Keratinocyte (primary cell): ENCODE results near the gene CACNG4. TPM values are rescaled to one million over a fixed set of nuclear protein-coding genes. Genes with fewer than 3 reads are reported as not detected.

Source experiments
- DNase-seq: peaks from one replicate; pipeline ENCODE4 v3.0.0-alpha.2; 2011; ENCODE audit warnings: low read depth, missing footprints, low spot score
- FAIRE-seq: peaks from 2 replicates; lab custom pipeline; 2011; peaks lifted over from hg19 to GRCh38; lab: Jason Lieb, UNC
- H2AFZ ChIP-seq: 2 replicates; pipeline ENCODE4 v1.6.0; 2012; ENCODE audit warnings: low read length, control low read depth, inconsistent platforms; ENCODE audit not compliant: control insufficient read depth
- H3K27ac ChIP-seq: 2 replicates; pipeline ENCODE4 v1.5.1; 2011; ENCODE audit warnings: low read length; ENCODE audit not compliant: control insufficient read depth, insufficient read depth
- H3K27me3 ChIP-seq: 3 replicates; pipeline ENCODE4 v1.6.0; 2011; ENCODE audit warnings: low read length; ENCODE audit not compliant: control insufficient read depth, insufficient read depth; ENCODE audit errors: extremely low read depth
- H3K36me3 ChIP-seq, 2 experiments: 2 replicates in 1 of 2; 3 replicates in 1 of 2; pipeline ENCODE4 v1.5.1; 2011; ENCODE audit warnings: low read length in 2 of 2, mild to moderate bottlenecking in 1 of 2; ENCODE audit not compliant: control insufficient read depth in 2 of 2, insufficient read depth in 2 of 2; ENCODE audit errors: extremely low read depth in 1 of 2
- H3K4me1 ChIP-seq: 3 replicates; pipeline ENCODE4 v1.5.1; 2011; ENCODE audit warnings: low read length; ENCODE audit not compliant: control insufficient read depth, insufficient read depth; ENCODE audit errors: extremely low read depth
- H3K4me2 ChIP-seq: 3 replicates; pipeline ENCODE4 v1.6.0; 2011; ENCODE audit warnings: low read depth, low read length; ENCODE audit not compliant: control insufficient read depth, insufficient read depth; ENCODE audit errors: extremely low read depth
- H3K4me3 ChIP-seq, 3 experiments: fragments of 200-600 bp in 1 of 3; sonication (generic) in 1 of 3; 2 replicates in 2 of 3; 3 replicates in 1 of 3; pipeline ENCODE4 v1.5.1; 2011 to 2016; ENCODE audit warnings: low read length in 3 of 3, mild to moderate bottlenecking in 3 of 3, control low read depth in 2 of 3, inconsistent platforms in 1 of 3, low read depth in 1 of 3, mixed read lengths in 1 of 3, mixed run types in 1 of 3, moderate library complexity in 1 of 3; ENCODE audit not compliant: control insufficient read depth in 2 of 3, insufficient read depth in 2 of 3; ENCODE audit errors: extremely low read depth in 1 of 3
- H3K79me2 ChIP-seq: 2 replicates; pipeline ENCODE4 v1.6.0; 2012; ENCODE audit warnings: low read length; ENCODE audit not compliant: control insufficient read depth, insufficient read depth
- H3K9ac ChIP-seq: 3 replicates; pipeline ENCODE4 v1.6.0; 2011; ENCODE audit warnings: low read length; ENCODE audit not compliant: control insufficient read depth, insufficient read depth; ENCODE audit errors: extremely low read depth
- H3K9me1 ChIP-seq: 3 replicates; pipeline ENCODE4 v1.6.0; 2011; ENCODE audit warnings: low read length; ENCODE audit not compliant: control insufficient read depth, insufficient read depth; ENCODE audit errors: extremely low read depth
- H3K9me3 ChIP-seq: 2 replicates; pipeline ENCODE4 v1.5.1; 2012; ENCODE audit warnings: low read depth, low read length; ENCODE audit not compliant: control insufficient read depth
- H4K20me1 ChIP-seq: 3 replicates; pipeline ENCODE4 v1.6.0; 2011; ENCODE audit warnings: low read length; ENCODE audit not compliant: control insufficient read depth, insufficient read depth; ENCODE audit errors: extremely low read depth
- CTCF ChIP-seq, 3 experiments: IDR thresholded peaks in 1 of 3; conservative IDR thresholded peaks in 1 of 3; optimal IDR thresholded peaks in 1 of 3; 2 replicates in 2 of 3; 3 replicates in 1 of 3; pipeline versions ENCODE3 to v1.5.1; 2011; ENCODE audit warnings: low read length in 3 of 3, mild to moderate bottlenecking in 3 of 3, moderate library complexity in 2 of 3, control low read depth in 1 of 3, inconsistent platforms in 1 of 3; ENCODE audit not compliant: insufficient read depth in 2 of 3; ENCODE audit errors: extremely low read depth in 1 of 3
- EZH2 ChIP-seq: IDR thresholded peaks from one replicate; pipeline ENCODE4 v1.6.1; 2012; ENCODE audit warnings: inconsistent platforms, mild to moderate bottlenecking, low read length, moderate library complexity
- dilution Hi-C: fragments of 300-500 bp; cut with MboI; formaldehyde crosslinking; loops from one replicate; pipeline ENCODE4 v1.7.0; 2020; ENCODE audit warnings: low sequenced_read_pairs; ENCODE audit not compliant: extremely low pct_ligation_motif_present
- polyA plus RNA-seq, 5 experiments: library from polyadenylated mRNA; depleted of rRNA in 3 of 5; stranded (reverse) in 3 of 5; stranded (forward) in 1 of 5; unstranded in 1 of 5; fragments of >200 nt; gene quantifications; 1 replicate in 1 of 5; 2 replicates in 3 of 5; 3 replicates in 1 of 5; pipeline versions ENCODE4 v1.2.1 to v1.2.3, GENCODE V29; 2011 to 2012; ENCODE audit warnings: missing spikeins in 2 of 5, low read depth in 1 of 5, low replicate concordance in 1 of 5

CACNG4 gene
- polyA plus RNA-seq, 1 donor (not counting 4 experiments of a cell fraction or from before 2014, with no cell fraction given) = not detected

GRCh38 chr17:66981983-66982508, 17.5 kb downstream of the CACNG4 start:
- Histone ChIP-seq H3K4me2 (no peak overlapping the region), H2AFZ (no peak overlapping the region), H3K4me1 (peaks cover 4% of the 10 kb centered on the region), H3K9ac (no peak overlapping the region), H3K36me3 (no peaks in the 10 kb centered on the region), H3K79me2 (no peaks in the 10 kb centered on the region), H3K4me3 (no peak overlapping the region), H3K27ac (no peak overlapping the region), H3K9me3 (no peaks in the 10 kb centered on the region), H3K27me3 (peaks cover 16% of the 10 kb centered on the region), H4K20me1 (no peaks in the 10 kb centered on the region), H3K9me1 (no peaks in the 10 kb centered on the region)
- DNase-seq (no peak), FAIRE-seq (no peak)
- dilution Hi-C loops = no loop called here
- no peak for TF ChIP-seq EZH2
- TF ChIP-seq CTCF (optimal IDR thresholded peaks at IDR 0.05 in 1 of 3, IDR thresholded peaks at IDR 0.05 in 1 of 3, conservative IDR thresholded peaks at IDR 0.05 in 1 of 3; ENCODE audit: extremely low read depth in 1 of 3, insufficient read depth in 2 of 3, low read length in 3 of 3) = no peak

GRCh38 chr17:66983414-66984021, 19.0 kb downstream of the CACNG4 start:
- no peak for FAIRE-seq
- H2AFZ ChIP-seq = no peak overlapping the region
- H3K79me2 ChIP-seq = no peaks in the 10 kb centered on the region
- no peak for DNase-seq
- H3K27ac ChIP-seq = no peak overlapping the region
- H3K9me3 ChIP-seq = no peaks in the 10 kb centered on the region
- peaks cover 4% of the 10 kb centered on the region for H3K4me1 ChIP-seq
- H3K36me3 ChIP-seq = no peaks in the 10 kb centered on the region
- no peak overlapping the region for H3K9ac ChIP-seq
- no peak overlapping the region for H3K4me2 ChIP-seq
- H4K20me1 ChIP-seq = no peaks in the 10 kb centered on the region
- TF ChIP-seq EZH2 = no peak
- TF ChIP-seq CTCF (optimal IDR thresholded peaks at IDR 0.05 in 1 of 3, IDR thresholded peaks at IDR 0.05 in 1 of 3, conservative IDR thresholded peaks at IDR 0.05 in 1 of 3; ENCODE audit: extremely low read depth in 1 of 3, insufficient read depth in 2 of 3, low read length in 3 of 3) = no peak
- H3K4me3 ChIP-seq = no peak overlapping the region
- H3K27me3 ChIP-seq = peaks cover 17% of the 10 kb centered on the region
- dilution Hi-C loops = no loop called here
- no peaks in the 10 kb centered on the region for H3K9me1 ChIP-seq
